Measurements from ENCODE around the gene OLIG1.

OLIG1 gene

GRCh38 chr21:33063907-33064622, 5.9 kb upstream of the OLIG1 start:
- no peak for FAIRE-seq

GRCh38 chr21:33064623-33065390, 5.1 kb upstream of the OLIG1 start:
- no peak for FAIRE-seq

- no peak for FAIRE-seq
Measured at GRCh38 chr21:33067043-33067442, 2.9 kb upstream of the OLIG1 start.

- no peak for FAIRE-seq
Measured at GRCh38 chr21:33067457-33067856, 2.5 kb upstream of the OLIG1 start.

GRCh38 chr21:33069243-33069642, 698 bp upstream of the OLIG1 start:
- no peak for FAIRE-seq

- no peak for FAIRE-seq
Measured at GRCh38 chr21:33069645-33069993, 322 bp upstream of the OLIG1 start.

GRCh38 chr21:33070744-33070997, 730 bp downstream of the OLIG1 start:
- no peak for FAIRE-seq

GRCh38 chr21:33070998-33071769, 1.2 kb downstream of the OLIG1 start:
- no peak for FAIRE-seq

- no peak for FAIRE-seq
Measured at GRCh38 chr21:33071770-33072306, 1.9 kb downstream of the OLIG1 start.

GRCh38 chr21:33073636-33074035, 3.7 kb downstream of the OLIG1 start:
- no peak for FAIRE-seq

- FAIRE-seq, result no peak
Measured at GRCh38 chr21:33075128-33075527, 5.2 kb downstream of the OLIG1 start.

GRCh38 chr21:33075596-33076195, 5.8 kb downstream of the OLIG1 start:
- no peak for FAIRE-seq

GRCh38 chr21:33076600-33077329, 6.8 kb downstream of the OLIG1 start:
- FAIRE-seq, result no peak

- FAIRE-seq, result no peak
Measured at GRCh38 chr21:33078907-33079582, 9.1 kb downstream of the OLIG1 start.

- FAIRE-seq, result no peak
Measured at GRCh38 chr21:33080376-33080775, 10.4 kb downstream of the OLIG1 start.

- no peak for FAIRE-seq
Measured at GRCh38 chr21:33080776-33081175, 10.8 kb downstream of the OLIG1 start.

- FAIRE-seq, result no peak
Measured at GRCh38 chr21:33088384-33088783, 18.4 kb downstream of the OLIG1 start.

- FAIRE-seq, result no peak
Measured at GRCh38 chr21:33089395-33090119, 19.6 kb downstream of the OLIG1 start.

- no peak for FAIRE-seq
Measured at GRCh38 chr21:33096426-33096825, 26.5 kb downstream of the OLIG1 start.

GRCh38 chr21:33099131-33099530, 29.2 kb downstream of the OLIG1 start:
- no peak for FAIRE-seq

- FAIRE-seq, result no peak
Measured at GRCh38 chr21:33101300-33101911, 31.5 kb downstream of the OLIG1 start.
